ENCODE results near the gene FZD7. TPM values are rescaled to one million over a fixed set of nuclear protein-coding genes. Genes with fewer than 3 reads are reported as not detected.

FZD7 gene
- polyA plus RNA-seq, 1 donor (not counting 4 experiments of a cell fraction or from before 2014, with no cell fraction given) = 1.3 TPM

DNA sequence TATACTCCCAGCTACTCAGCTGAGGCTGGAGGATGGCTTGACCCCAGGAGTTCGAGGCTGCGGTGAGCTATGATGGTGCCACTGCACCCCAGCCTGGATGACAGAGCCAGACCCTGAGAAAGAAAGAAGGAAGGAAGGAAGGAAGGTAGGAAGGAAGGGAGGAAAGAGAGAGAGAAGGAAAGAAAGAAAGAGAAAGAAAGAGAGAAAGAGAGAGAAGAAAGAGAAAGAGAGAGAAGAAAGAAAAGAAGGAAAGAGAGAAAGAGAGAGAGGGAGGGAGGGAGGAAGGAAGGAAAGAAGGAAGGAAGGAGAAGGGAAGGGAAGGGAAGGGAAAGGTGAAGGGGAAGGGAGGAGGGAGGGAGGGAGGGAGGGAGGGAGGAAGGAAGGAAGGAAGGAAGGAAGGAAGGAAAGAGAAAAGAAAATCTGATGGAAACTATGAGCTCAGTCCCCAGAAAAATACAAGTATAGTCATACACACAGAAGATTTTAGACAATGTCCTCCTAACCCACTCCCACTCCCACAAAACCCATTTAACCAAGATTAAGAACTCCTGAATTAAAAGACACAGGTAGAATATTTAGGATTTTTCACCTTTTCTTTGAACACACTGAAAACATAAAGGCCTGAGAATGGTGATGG lies 15.6 kb downstream of the FZD7 start:
- H3K27me3 ChIP-seq (ENCODE audit: control insufficient read depth, extremely low read depth, insufficient read depth, low read length) = peaks cover 8% of the 10 kb centered on the region
- DNase-seq (ENCODE audit: low read depth, low spot score) (no peak), FAIRE-seq (no peak)
- no peak overlapping the region for H3K4me2 ChIP-seq (ENCODE audit: control insufficient read depth, extremely low read depth, insufficient read depth, low read depth, low read length)
- no peaks in the 10 kb centered on the region for H3K79me2 ChIP-seq (ENCODE audit: control insufficient read depth, insufficient read depth, low read length)
- H4K20me1 ChIP-seq (ENCODE audit: control insufficient read depth, extremely low read depth, insufficient read depth, low read length) = no peaks in the 10 kb centered on the region
- H3K9me3 ChIP-seq (ENCODE audit: control insufficient read depth, low read depth, low read length) = no peaks in the 10 kb centered on the region
- H3K9ac ChIP-seq (ENCODE audit: control insufficient read depth, extremely low read depth, insufficient read depth, low read length) = no peak overlapping the region
- no peak overlapping the region for H3K27ac ChIP-seq (ENCODE audit: control insufficient read depth, insufficient read depth, low read length)
- H3K4me3 ChIP-seq (ENCODE audit: control insufficient read depth in 2 of 3, extremely low read depth in 1 of 3, insufficient read depth in 2 of 3, low read depth in 1 of 3, low read length in 3 of 3) = no peak overlapping the region
- no peaks in the 10 kb centered on the region for H3K36me3 ChIP-seq (ENCODE audit: control insufficient read depth in 2 of 2, extremely low read depth in 1 of 2, insufficient read depth in 2 of 2, low read length in 2 of 2)
- H3K9me1 ChIP-seq (ENCODE audit: control insufficient read depth, extremely low read depth, insufficient read depth, low read length) = no peaks in the 10 kb centered on the region
- dilution Hi-C loops (cut with MboI; ENCODE audit: extremely low pct_ligation_motif_present, low sequenced_read_pairs) = no loop called here
- no peaks in the 10 kb centered on the region for H3K4me1 ChIP-seq (ENCODE audit: control insufficient read depth, extremely low read depth, insufficient read depth, low read length)
- H2AFZ ChIP-seq (ENCODE audit: control insufficient read depth, low read length) = no peak overlapping the region
- TF ChIP-seq, protein P1, sequence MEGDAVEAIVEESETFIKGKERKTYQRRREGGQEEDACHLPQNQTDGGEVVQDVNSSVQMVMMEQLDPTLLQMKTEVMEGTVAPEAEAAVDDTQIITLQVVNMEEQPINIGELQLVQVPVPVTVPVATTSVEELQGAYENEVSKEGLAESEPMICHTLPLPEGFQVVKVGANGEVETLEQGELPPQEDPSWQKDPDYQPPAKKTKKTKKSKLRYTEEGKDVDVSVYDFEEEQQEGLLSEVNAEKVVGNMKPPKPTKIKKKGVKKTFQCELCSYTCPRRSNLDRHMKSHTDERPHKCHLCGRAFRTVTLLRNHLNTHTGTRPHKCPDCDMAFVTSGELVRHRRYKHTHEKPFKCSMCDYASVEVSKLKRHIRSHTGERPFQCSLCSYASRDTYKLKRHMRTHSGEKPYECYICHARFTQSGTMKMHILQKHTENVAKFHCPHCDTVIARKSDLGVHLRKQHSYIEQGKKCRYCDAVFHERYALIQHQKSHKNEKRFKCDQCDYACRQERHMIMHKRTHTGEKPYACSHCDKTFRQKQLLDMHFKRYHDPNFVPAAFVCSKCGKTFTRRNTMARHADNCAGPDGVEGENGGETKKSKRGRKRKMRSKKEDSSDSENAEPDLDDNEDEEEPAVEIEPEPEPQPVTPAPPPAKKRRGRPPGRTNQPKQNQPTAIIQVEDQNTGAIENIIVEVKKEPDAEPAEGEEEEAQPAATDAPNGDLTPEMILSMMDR (optimal IDR thresholded peaks at IDR 0.05 in 1 of 3, IDR thresholded peaks at IDR 0.05 in 1 of 3, conservative IDR thresholded peaks at IDR 0.05 in 1 of 3; ENCODE audit: extremely low read depth in 1 of 3, insufficient read depth in 2 of 3, low read length in 3 of 3) = no peak
- TF ChIP-seq EZH2 (IDR thresholded peaks at IDR 0.05; ENCODE audit: low read length) = no peak

DNA sequence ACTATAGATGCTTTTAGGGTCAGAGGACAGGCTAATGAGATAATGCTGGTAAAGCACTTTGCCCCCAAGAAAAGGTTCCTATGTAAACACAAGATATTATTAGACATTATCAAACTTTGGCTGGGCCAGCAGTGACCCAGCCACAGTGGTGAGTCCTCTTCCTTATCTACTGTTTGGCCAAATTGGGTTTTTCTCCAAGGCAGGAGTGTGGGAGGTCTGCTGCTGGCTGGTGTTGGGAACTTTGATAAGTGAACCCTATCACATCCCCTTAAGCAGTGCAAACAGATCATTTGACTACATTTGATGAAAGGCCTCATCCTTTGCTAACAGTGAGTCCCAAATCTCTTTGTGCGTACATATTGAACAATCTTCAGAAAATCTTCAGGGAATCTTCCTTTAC lies 16.2 kb downstream of the FZD7 start:
- Histone ChIP-seq H2AFZ (ENCODE audit: control insufficient read depth, low read length) (no peak overlapping the region), H3K4me2 (ENCODE audit: control insufficient read depth, extremely low read depth, insufficient read depth, low read depth, low read length) (no peak overlapping the region), H3K79me2 (ENCODE audit: control insufficient read depth, insufficient read depth, low read length) (no peaks in the 10 kb centered on the region), H3K36me3 (ENCODE audit: control insufficient read depth in 2 of 2, extremely low read depth in 1 of 2, insufficient read depth in 2 of 2, low read length in 2 of 2) (no peaks in the 10 kb centered on the region), H3K9ac (ENCODE audit: control insufficient read depth, extremely low read depth, insufficient read depth, low read length) (no peak overlapping the region), H4K20me1 (ENCODE audit: control insufficient read depth, extremely low read depth, insufficient read depth, low read length) (no peaks in the 10 kb centered on the region), H3K9me1 (ENCODE audit: control insufficient read depth, extremely low read depth, insufficient read depth, low read length) (no peaks in the 10 kb centered on the region), H3K4me1 (ENCODE audit: control insufficient read depth, extremely low read depth, insufficient read depth, low read length) (no peaks in the 10 kb centered on the region), H3K9me3 (ENCODE audit: control insufficient read depth, low read depth, low read length) (no peaks in the 10 kb centered on the region), H3K27ac (ENCODE audit: control insufficient read depth, insufficient read depth, low read length) (no peak overlapping the region), H3K4me3 (ENCODE audit: control insufficient read depth in 2 of 3, extremely low read depth in 1 of 3, insufficient read depth in 2 of 3, low read depth in 1 of 3, low read length in 3 of 3) (no peak overlapping the region), H3K27me3 (ENCODE audit: control insufficient read depth, extremely low read depth, insufficient read depth, low read length) (peaks cover 8% of the 10 kb centered on the region)
- TF ChIP-seq, protein P1 (optimal IDR thresholded peaks at IDR 0.05 in 1 of 3, IDR thresholded peaks at IDR 0.05 in 1 of 3, conservative IDR thresholded peaks at IDR 0.05 in 1 of 3; ENCODE audit: extremely low read depth in 1 of 3, insufficient read depth in 2 of 3, low read length in 3 of 3) = no peak
- TF ChIP-seq EZH2 (IDR thresholded peaks at IDR 0.05; ENCODE audit: low read length) = no peak
- FAIRE-seq = no peak
- dilution Hi-C loops (cut with MboI; ENCODE audit: extremely low pct_ligation_motif_present, low sequenced_read_pairs) = no loop called here
- no peak for DNase-seq (ENCODE audit: low read depth, low spot score)

Data from keratinocyte (primary cell).